ENCODE data around the gene ERC2.

The ERC2 gene

DNA sequence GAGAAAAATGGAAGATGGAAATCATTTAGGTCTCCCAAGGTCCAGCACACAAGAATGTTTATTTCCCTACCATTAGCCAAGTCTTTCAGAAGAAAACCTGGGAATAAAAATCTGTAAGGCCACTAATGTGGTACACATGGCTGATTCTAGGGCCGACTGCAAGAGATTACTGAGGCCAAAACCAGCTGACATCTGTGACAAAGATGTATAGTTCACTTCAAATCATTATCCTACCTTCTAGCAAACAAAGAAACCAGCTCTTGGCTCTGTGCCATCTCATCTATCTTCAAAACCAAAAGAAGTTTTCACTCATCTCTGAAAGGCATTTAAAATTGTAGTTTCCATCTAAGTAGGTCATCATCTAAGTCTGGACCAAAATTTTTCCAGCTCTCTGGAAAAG, 43.9 kb downstream of the ERC2 start:
- no peak for DNase-seq

- no peak for DNase-seq
Measured at GRCh38 chr3:56423661-56424099, 44.6 kb downstream of the ERC2 start.

GRCh38 chr3:56422316-56422715, 46.0 kb downstream of the ERC2 start:
- no peak for DNase-seq

- no peak for DNase-seq
Measured at GRCh38 chr3:56421205-56421604, 47.1 kb downstream of the ERC2 start.

DNA sequence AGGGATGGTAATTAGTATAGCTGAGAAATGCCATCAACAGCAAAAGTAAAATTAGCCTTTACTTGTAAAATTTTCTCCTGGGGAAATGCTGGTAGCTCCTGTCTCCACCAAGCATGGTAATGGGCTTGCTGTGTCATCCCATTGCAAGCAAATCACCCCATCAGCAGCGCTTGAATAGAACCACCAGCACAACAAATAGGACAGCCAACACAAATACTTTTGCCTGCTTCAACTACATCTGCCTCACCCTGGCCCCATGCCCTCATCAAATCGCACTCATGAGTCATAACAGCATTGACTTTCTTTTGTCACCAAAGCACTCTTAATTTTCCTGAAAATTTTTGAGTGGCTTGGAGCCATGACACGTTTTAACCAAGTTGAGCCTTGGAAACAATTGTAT, 52.6 kb downstream of the ERC2 start:
- DNase-seq = no peak

DNA sequence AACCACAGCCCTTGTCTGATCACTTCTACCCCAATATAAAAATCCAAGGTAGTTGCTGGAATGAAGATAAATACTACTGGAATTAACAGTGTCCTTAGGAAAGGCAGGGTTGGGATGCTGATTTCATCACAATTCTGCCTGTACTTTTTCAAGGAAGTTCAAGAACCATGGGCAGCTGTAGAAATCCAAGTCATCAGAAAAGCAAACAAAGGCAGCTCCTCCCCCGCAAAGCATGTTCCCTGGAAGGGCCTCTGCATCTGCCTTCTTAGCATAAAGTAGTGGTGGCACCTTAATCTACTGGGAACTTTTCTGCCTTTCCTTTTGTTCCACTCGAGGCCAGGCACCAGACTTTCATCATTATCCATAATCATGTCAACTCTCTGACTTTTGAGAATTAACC, 54.4 kb downstream of the ERC2 start:
- no peak for DNase-seq

- no peak for DNase-seq
Measured at GRCh38 chr3:56411166-56411565, 57.1 kb downstream of the ERC2 start.

DNA sequence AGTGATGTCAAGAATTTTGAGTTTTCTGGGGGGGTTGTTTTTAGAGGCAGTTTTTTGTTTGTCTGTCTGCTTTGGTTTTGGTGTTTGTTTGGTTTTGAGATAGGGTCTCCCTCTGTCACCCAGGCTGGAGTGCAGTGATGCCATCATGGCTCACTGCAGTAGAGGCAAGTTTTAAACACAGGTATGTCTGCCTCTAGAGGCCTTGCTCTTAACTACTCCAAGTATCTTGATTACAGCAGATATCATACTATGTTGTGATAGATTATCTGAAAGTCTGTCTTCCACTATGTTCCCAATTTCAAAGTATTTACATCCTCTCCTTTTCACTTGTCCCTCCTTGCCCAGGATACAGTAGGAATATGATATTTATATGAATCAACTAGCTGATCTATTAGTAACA, 57.7 kb downstream of the ERC2 start:
- no peak for DNase-seq

- no peak for DNase-seq
Measured at GRCh38 chr3:56409790-56410189, 58.5 kb downstream of the ERC2 start.

- DNase-seq = no peak
Measured at GRCh38 chr3:56408761-56409196, 59.5 kb downstream of the ERC2 start.

- DNase-seq = no peak
Measured at GRCh38 chr3:56406826-56407515, 61.3 kb downstream of the ERC2 start.

- no peak for DNase-seq
Measured at GRCh38 chr3:56404884-56405283, 63.4 kb downstream of the ERC2 start.

DNA sequence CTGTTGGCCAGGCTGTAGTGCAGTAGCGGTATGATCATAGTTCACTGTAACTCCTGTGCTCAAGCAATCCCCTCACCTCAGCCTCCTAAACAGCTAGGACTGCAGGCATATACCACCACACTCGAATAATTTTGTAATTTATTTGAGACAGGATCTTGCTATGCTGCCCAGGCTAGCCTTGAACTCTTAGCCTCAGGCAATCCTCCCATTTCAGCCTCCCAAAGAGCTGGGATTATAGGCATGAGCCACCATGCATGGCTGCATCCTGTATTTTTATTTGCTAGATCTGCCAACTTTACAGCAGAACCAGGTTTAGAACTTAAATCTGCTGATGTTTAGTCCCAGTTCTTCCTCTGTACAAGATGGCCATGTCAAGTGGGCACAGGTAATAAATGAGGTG, 69.6 kb downstream of the ERC2 start:
- DNase-seq = no peak

- no peak for DNase-seq
Measured at GRCh38 chr3:56397798-56398197, 70.5 kb downstream of the ERC2 start.

DNA sequence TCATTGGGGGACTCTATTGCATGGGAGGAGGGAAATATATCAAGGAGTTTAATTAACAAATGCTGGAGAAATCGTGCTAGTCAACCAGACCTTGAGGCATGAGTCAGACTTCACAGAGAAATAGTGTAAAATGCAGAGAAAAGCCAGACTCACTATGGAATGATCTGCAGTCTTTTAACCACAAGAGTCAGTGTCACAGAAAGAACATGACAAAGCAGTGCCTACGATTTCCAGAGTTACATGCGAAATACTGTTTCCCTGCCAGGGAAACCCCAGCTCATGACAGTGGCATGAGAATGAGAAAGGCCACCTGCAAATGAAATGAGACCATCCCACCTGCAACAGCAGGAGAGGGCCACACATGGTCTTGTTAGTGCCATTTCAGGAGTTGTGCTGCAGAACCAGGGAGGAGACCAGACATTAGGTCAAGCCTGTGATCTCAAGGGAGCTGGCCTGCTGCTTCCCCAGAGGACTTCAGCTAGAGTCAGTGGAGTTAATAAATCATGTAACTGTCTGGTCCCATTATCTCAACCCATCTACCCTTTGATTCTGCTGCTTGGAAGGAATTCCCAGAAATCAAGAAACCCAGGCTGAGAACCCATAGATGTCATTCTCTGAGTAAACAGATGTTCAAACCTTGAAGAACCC, 79.0 kb downstream of the ERC2 start:
- no peak for DNase-seq

DNA sequence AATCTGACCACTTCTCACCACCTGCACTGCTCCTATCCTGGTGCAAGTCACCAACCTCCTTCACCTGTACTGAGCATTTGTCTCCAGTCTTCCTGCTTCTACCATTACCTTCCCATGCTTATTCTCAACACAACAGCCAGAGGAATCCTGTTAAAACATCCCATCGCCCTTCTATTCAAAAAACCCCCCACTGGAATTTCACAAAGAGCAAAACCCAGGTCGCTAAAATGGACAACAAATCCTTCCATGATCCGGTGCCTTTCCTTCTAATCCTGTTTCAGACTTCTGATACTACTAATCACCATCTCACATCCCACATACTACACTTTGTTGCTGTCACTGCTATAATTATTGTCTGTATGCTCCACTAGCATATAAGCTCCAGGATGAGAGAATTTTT, 85.2 kb downstream of the ERC2 start:
- no peak for DNase-seq

GRCh38 chr3:56379723-56380287, 88.5 kb downstream of the ERC2 start:
- DNase-seq = no peak

DNA sequence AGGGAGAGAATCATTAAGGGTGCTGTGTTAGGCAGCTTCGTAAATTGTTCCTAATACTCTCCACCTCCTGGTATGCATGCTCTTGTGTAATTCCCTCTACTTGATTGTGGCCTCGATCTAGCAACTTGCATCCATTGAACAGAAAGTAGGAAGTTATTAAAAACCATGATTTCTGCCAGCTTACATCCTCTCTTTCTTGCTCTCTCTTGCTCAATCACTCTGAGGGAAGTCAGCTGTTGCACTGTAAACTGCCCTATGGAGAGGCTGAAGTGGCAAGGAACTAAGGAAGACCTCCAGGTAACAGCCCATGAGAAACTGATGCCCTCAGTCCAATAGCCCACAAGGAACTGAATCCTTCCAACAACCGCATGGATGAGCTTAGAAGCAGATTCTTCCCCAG, 92.6 kb downstream of the ERC2 start:
- no peak for DNase-seq

GRCh38 chr3:56373386-56373785, 94.9 kb downstream of the ERC2 start:
- no peak for DNase-seq

DNA sequence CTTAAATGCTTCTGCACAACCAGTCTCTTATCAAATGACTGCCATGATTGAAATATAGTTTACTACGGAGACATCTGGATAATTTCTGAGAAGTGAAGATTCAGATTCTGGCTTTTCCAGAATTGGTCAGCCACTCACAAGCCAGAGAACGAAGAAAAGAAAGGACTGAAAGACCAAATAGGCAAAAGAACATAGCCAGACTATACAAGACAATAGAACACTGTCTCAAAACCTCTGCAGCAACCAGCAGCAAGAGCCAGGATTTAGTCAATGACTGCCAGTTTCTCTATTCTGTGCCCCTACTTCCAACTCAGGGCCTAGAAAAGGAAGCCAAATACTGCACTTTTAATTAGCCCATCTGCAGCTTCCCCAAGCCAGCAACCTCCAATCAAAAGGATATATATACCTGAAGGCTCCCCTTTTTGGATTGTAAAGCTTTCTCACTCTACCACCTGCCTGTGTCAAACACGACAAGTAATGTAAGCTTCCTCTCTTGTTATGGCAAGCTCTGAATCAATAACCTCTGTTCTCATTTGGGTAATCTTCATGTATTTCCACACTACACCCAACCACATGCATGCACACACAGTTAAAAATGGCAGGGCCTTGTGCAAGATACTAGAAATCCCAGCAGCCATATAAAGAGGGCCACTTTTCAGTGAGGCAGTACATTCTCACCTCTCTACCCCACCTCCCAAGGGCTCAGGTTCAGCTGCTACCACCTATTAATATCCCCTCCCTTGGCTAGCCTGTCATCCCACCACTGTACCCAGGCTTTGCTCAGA, 97.1 kb downstream of the ERC2 start:
- DNase-seq = no peak

GRCh38 chr3:56369914-56370313, 98.4 kb downstream of the ERC2 start:
- DNase-seq = no peak

DNA sequence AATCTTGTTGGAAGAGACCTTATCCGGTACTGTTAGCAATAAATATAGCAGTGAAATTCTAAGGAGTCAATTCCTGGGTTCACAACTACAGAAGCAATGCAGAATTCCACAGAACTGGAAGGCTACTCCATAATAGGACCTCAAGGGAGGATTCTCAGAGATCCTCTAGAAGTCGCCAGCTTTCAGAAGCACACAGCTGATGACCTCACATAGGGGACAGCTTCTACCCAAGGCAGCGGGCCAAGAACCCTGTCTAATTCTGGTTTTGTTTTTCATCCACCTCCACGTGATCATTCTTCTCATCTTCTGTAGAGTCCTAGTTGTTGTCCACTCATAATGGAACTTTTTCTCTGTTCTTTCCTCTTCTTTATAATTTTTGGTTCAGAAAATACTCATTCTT, 99.4 kb downstream of the ERC2 start:
- no peak for DNase-seq

DNA sequence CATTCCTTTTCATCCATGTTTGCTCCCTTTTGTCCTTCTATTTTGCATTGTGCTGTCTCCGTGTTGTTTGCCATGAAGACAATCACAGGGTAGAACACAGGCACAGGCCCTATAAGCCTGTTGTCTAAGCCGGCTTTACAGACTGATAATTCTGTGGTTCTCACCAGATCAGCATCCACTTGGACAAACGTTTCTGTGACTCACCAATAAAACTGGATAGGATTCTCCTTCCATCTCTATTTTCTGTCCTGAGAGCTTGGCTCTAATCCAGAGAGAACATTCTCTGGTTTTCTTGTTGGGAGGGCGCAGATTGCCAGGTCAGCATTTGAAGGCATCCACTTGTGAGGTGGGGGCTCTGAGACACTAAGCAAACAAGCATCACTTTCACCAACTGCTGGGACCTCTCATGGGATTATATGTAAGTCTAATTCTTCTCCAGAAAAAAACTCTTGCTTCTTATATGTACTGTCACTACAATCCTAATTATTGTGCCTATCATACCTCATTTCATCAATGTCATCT, 101.6 kb downstream of the ERC2 start:
- DNase-seq = no peak
